EL (cell line): ENCODE data around the gene NTSR1.

Source experiments
- DNase-seq: peaks from one replicate; pipeline ENCODE4 v3.0.0-alpha.2; 2016

The NTSR1 gene

GRCh38 chr20:62708591-62709536 is at the start of gene NTSR1:
TSS of gene NTSR1 (plus strand) at chr20:62708836. CDS start at chr20:62709208, 372 bp downstream.
- DNase-seq: no peak

- no peak for DNase-seq
Observed at GRCh38 chr20:62659488-62660239, 49.0 kb upstream of the NTSR1 start.

GRCh38 chr20:62660240-62660615 is 48.4 kb upstream of the NTSR1 start:
- no peak for DNase-seq

GRCh38 chr20:62660768-62661167 is 47.9 kb upstream of the NTSR1 start:
- no peak for DNase-seq

GRCh38 chr20:62661647-62662046 is 47.0 kb upstream of the NTSR1 start:
- no peak for DNase-seq

- peak; percentile 81 for DNase-seq
Observed at GRCh38 chr20:62662422-62662821, 46.2 kb upstream of the NTSR1 start.

GRCh38 chr20:62663145-62664018 is 45.3 kb upstream of the NTSR1 start:
- DNase-seq: no peak

- no peak for DNase-seq
Observed at GRCh38 chr20:62664019-62664971, 44.3 kb upstream of the NTSR1 start.

- DNase-seq: no peak
Observed at GRCh38 chr20:62665153-62665754, 43.4 kb upstream of the NTSR1 start.

- DNase-seq: no peak
Observed at GRCh38 chr20:62665826-62666735, 42.6 kb upstream of the NTSR1 start.

GRCh38 chr20:62666736-62667529 is 41.7 kb upstream of the NTSR1 start:
- no peak for DNase-seq

GRCh38 chr20:62667530-62668440 is 40.9 kb upstream of the NTSR1 start:
- DNase-seq: no peak

- DNase-seq: peak; percentile 79
Observed at GRCh38 chr20:62668441-62669027, 40.1 kb upstream of the NTSR1 start.

- DNase-seq: no peak
Observed at GRCh38 chr20:62669249-62669648, 39.4 kb upstream of the NTSR1 start.

- DNase-seq: no peak
Observed at GRCh38 chr20:62670156-62670555, 38.5 kb upstream of the NTSR1 start.

GRCh38 chr20:62670998-62671397 is 37.6 kb upstream of the NTSR1 start:
- DNase-seq: no peak

- DNase-seq: no peak
Observed at GRCh38 chr20:62671765-62672164, 36.9 kb upstream of the NTSR1 start.

GRCh38 chr20:62674370-62674769 is 34.3 kb upstream of the NTSR1 start:
- no peak for DNase-seq
